ENCODE measurements around the gene FBXL20.

- TF ChIP-seq CTCF (IDR thresholded peaks at IDR 0.05) (no peak), POLR2A (IDR thresholded peaks at IDR 0.05) (no peak)
Observed at GRCh38 chr17:39400547-39401411, 647 bp downstream of the FBXL20 start.
